ENCODE data around the gene PRDM2.

Gene PRDM2

GRCh38 chr1:13818926-13819325 is 118.9 kb downstream of the PRDM2 start:
- no peaks in the 10 kb centered on the region for H3K9me3 ChIP-seq (ENCODE audit: low read length)
- H3K4me2 ChIP-seq (ENCODE audit: low read length), result no peak overlapping the region
- H4K20me1 ChIP-seq (ENCODE audit: insufficient read depth, low read length), result no peaks in the 10 kb centered on the region
- H3F3A ChIP-seq (ENCODE audit: insufficient read depth, low read length), result no peaks in the 10 kb centered on the region
- TF ChIP-seq EZH2 (IDR thresholded peaks at IDR 0.05; ENCODE audit: borderline replicate concordance, low read length) (no peak), CTCF (IDR thresholded peaks at IDR 0.05; ENCODE audit: low read length) (no peak)
- no peak overlapping the region for H2AFZ ChIP-seq (ENCODE audit: low read length)
- no peaks in the 10 kb centered on the region for H3K79me2 ChIP-seq (ENCODE audit: insufficient read depth, low read length)
- H3K4me1 ChIP-seq (ENCODE audit: insufficient read depth, low read length, severe bottlenecking), result peaks cover under 1% of the 10 kb centered on the region
- H3K36me3 ChIP-seq (ENCODE audit: insufficient read depth, low read length), result peaks cover 5% of the 10 kb centered on the region; the same call in 1 of the 2 replicates
- H3K9ac ChIP-seq (ENCODE audit: low read length), result no peak overlapping the region
- H3K9me2 ChIP-seq (ENCODE audit: low read depth, low read length), result no peaks in the 10 kb centered on the region
- no peaks in the 10 kb centered on the region for H3K27me3 ChIP-seq (ENCODE audit: insufficient read depth, low read length)
- H3K27ac ChIP-seq (ENCODE audit: low read depth, low read length, poor library complexity, severe bottlenecking), result no peak overlapping the region
- H3K4me3 ChIP-seq (ENCODE audit: low read depth, low read length, poor library complexity, severe bottlenecking), result no peak overlapping the region

- H3K36me3 ChIP-seq (ENCODE audit: insufficient read depth, low read length), result peaks cover 5% of the 10 kb centered on the region; the same call in 1 of the 2 replicates
- H3K27me3 ChIP-seq (ENCODE audit: insufficient read depth, low read length), result no peaks in the 10 kb centered on the region
- TF ChIP-seq EZH2 (IDR thresholded peaks at IDR 0.05; ENCODE audit: borderline replicate concordance, low read length), result no peak
- TF ChIP-seq CTCF (IDR thresholded peaks at IDR 0.05; ENCODE audit: low read length), result no peak
- no peak overlapping the region for H2AFZ ChIP-seq (ENCODE audit: low read length)
- no peaks in the 10 kb centered on the region for H3K4me1 ChIP-seq (ENCODE audit: insufficient read depth, low read length, severe bottlenecking)
- no peaks in the 10 kb centered on the region for H3K9me3 ChIP-seq (ENCODE audit: low read length)
- no peaks in the 10 kb centered on the region for H3K79me2 ChIP-seq (ENCODE audit: insufficient read depth, low read length)
- no peaks in the 10 kb centered on the region for H3K9me2 ChIP-seq (ENCODE audit: low read depth, low read length)
- no peak overlapping the region for H3K4me2 ChIP-seq (ENCODE audit: low read length)
- H3K27ac ChIP-seq (ENCODE audit: low read depth, low read length, poor library complexity, severe bottlenecking), result no peak overlapping the region
- no peaks in the 10 kb centered on the region for H3F3A ChIP-seq (ENCODE audit: insufficient read depth, low read length)
- H4K20me1 ChIP-seq (ENCODE audit: insufficient read depth, low read length), result no peaks in the 10 kb centered on the region
- H3K9ac ChIP-seq (ENCODE audit: low read length), result no peak overlapping the region
- H3K4me3 ChIP-seq (ENCODE audit: low read depth, low read length, poor library complexity, severe bottlenecking), result no peak overlapping the region
These were observed 119.7 kb downstream of the PRDM2 start for GRCh38 chr1:13819642-13820041.

- no peak overlapping the region for H3K4me3 ChIP-seq (ENCODE audit: low read depth, low read length, poor library complexity, severe bottlenecking)
- H2AFZ ChIP-seq (ENCODE audit: low read length), result no peak overlapping the region
- no peaks in the 10 kb centered on the region for H3K9me3 ChIP-seq (ENCODE audit: low read length)
- no peaks in the 10 kb centered on the region for H3K79me2 ChIP-seq (ENCODE audit: insufficient read depth, low read length)
- no peak overlapping the region for H3K27ac ChIP-seq (ENCODE audit: low read depth, low read length, poor library complexity, severe bottlenecking)
- peaks cover 5% of the 10 kb centered on the region; the same call in 1 of the 2 replicates for H3K36me3 ChIP-seq (ENCODE audit: insufficient read depth, low read length)
- no peaks in the 10 kb centered on the region for H3K9me2 ChIP-seq (ENCODE audit: low read depth, low read length)
- H4K20me1 ChIP-seq (ENCODE audit: insufficient read depth, low read length), result no peaks in the 10 kb centered on the region
- no peaks in the 10 kb centered on the region for H3K4me1 ChIP-seq (ENCODE audit: insufficient read depth, low read length, severe bottlenecking)
- TF ChIP-seq CTCF (IDR thresholded peaks at IDR 0.05; ENCODE audit: low read length) (no peak), EZH2 (IDR thresholded peaks at IDR 0.05; ENCODE audit: borderline replicate concordance, low read length) (no peak)
- no peaks in the 10 kb centered on the region for H3F3A ChIP-seq (ENCODE audit: insufficient read depth, low read length)
- H3K27me3 ChIP-seq (ENCODE audit: insufficient read depth, low read length), result no peaks in the 10 kb centered on the region
- no peak overlapping the region for H3K4me2 ChIP-seq (ENCODE audit: low read length)
- no peak overlapping the region for H3K9ac ChIP-seq (ENCODE audit: low read length)
These were observed 120.1 kb downstream of the PRDM2 start for GRCh38 chr1:13820055-13820454.

Data from OCI-LY1 (cell line).